HG03175 (cell line): ENCODE data around the gene MCHR2.

Experiments used
- ATAC-seq: cut with Tn5 transposase; IDR thresholded peaks from one replicate; pipeline ENCODE4 v1.9.1; 2021; ENCODE audit warnings: mild to moderate bottlenecking, moderate library complexity; ENCODE audit not compliant: unreplicated experiment

The MCHR2 gene

DNA sequence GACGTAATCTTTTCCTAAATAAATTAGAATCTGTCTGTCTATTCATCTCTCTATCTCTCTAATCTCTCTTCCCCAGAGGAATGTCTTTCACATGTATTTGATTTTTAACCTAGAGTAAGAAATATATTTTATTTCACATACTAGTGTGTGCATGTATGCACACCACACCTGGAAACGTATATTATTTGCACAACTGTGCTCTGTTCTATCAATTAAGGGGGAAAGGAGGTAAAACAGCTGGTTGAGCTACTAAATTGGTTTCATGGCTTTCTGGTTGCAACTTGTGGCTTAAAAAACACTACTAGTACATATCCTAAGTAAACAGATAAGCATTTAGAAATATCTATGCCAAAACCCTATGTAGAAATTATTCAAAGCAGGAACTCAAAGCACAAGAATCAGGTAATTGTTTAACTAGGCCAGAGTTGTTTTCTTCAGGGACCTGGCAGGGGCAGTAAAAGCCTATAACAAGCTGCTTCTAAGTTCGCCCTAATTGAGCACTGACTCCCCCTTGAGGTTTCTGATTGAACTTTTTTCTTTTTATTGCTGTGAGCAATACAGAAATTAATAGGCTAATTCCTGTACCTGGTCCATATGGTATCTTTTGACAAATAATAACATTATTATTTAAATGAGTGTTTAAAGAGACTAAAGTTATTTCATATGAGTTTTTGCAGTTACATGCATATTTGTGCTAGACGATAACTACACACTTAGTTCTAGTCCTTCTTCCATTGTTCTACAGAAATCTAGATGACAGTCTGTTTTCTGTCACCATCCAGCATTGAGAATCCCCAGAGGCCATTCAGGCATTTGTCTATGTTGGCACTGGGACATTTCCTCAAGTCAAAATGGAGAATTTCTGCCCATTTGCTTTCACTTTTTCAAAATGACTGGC lies 88.6 kb downstream of the MCHR2 start:
- ATAC-seq = peak; percentile 91

DNA sequence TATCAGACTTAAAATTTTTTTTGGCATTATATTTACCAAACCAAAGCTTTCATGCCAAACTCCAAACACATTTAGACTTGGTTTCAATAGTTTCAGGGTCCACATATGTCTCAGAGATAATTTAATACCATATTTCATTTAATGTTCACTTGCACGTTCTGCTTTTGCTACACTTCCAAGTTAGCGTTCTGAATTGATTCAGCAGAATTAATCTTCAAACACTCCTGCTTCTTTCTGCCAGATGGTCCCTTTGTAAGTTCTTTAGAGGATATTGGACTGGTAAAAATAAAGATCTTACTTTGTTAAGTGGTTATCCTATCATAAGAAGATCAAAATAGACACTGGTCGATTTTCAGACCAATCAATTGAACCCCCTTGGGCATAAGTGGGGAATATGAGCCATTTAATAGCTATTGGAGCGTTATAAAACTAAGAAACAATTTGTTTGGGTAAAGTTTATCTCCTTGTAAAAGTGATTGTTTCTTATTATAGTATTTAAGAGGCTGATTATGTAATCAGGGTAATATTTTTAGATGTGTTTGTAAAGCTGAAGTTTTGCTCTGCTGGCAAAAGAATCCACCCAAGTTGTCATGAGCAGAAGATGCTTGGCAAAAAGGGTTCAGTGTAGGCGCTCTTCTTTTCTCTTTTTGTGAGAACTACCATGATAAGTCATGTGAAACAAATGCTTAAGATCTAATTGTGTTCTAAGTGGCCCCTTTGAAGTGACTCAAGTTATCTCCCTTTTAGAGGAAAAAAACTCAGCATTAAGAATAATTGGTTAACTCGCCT lies 92.2 kb downstream of the MCHR2 start:
- no peak for ATAC-seq

DNA sequence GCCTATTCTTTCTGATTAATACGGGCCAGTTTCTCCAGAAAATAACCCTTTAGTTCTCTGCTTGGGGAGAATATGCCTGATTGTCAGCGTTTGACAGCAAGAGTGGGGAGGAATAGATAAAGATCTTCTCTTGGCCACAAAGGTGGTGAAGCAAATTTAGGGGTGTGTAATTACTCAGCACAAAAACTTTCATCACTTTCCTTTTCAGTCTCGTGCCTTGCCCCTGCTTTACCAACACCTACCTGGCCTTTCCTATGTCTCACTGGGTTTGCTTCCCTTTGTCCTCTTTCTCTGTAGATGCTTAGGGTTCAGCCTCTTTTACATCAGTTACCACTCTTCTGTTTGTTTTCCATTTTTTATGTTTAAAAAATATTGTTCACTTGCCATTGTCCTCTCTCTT lies 99.2 kb downstream of the MCHR2 start:
- ATAC-seq = no peak

DNA sequence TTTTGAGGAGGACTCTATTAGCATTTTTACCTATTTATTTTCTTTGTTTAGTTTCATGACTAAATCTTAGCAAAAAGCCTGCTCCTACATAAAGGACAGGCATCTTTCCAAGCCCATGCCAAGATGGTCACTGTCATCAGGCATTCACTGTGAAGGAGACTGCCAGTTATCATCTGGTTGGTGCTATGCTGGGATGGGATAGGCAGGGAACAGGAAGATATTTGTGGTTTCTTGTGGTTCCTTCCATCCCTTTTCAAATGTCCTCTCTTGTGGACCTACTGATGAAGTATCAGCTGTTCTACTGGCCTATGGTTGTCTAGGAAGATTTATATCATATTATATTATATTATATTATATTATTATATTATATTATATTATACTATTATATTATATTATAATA lies 107.0 kb downstream of the MCHR2 start:
- ATAC-seq = no peak

DNA sequence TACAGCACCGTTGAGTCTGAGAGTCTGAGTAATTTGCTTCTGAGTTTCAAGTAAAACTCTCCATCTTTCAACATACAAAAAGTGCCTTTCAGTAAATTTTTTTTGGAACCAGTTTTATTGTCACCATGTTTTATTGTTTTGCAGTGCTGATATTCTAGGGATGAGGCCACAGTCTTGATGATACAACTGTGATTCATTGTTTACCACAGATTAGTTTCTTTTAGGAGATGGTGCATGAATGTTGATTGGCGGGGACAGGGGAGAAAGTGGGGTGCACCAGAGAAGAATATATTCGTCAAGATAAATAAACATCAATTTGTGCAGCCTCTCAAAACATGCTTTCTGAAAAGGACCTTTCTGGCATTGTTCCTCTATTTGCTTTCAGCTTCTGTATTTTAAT lies 109.0 kb downstream of the MCHR2 start:
- no peak for ATAC-seq

DNA sequence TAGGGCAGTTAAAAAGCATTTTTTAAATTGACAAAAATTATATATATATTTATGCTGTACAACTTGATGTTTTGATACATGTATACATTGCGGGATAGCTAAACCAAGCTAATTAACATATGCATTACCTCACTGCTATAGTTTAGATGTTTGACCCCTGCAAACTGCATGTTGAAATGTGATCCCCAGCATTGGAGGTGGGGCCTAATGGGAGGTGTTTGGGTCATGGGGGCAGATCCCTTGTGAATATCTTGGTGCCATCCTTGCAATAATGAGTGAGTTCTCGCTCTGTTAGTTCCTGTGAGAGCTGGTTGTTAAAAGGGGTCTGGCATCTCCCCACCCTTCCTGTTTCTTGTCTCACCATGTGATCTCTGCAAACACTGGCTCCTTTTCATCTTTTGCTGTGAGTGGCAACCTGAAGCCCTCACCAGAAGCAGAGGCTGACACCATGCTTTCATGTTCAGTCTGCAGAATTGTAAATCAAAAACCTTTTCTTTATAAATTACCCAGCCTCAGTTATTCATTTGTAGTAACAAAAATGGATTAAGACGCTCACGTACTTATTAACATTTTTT lies 111.8 kb downstream of the MCHR2 start:
- ATAC-seq = no peak

DNA sequence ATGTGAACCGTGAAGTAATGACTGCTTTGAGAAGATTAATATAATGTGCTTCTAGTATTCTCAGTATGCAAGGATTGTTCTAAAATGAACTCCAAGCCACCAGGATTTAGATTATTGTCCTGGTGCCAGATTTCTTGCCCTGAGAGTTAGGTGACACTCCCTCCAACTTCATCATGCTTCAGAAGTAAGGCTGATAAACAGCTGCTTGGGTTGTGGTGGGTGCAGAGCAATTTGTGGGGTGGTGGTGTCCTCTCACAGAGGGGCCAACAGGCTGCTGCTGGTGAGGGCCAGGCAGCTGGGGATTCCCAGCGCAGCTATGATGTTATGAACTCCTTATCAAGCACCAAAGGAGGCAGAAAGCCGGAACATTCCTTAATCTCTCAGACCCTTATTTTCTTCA lies 114.6 kb downstream of the MCHR2 start:
- no peak for ATAC-seq

DNA sequence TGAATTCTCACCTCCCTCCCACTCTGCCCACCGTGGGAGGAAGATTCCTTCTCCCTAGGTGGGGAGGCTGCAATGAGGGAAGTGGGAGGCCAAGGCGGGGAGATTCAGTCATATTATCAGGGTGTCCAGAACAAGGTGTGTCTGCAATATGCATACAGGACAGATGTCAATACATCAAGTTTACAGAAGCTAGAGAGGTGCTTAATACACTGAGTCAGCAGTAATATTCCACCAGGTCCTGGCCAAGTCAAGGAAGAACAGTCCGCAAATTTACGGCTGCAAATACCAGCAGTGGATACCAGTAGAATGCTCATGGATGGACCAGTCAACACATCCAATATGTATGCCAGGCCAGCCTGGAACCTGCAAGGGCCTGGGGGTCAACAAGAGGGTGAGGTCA lies 119.0 kb downstream of the MCHR2 start:
- no peak for ATAC-seq

DNA sequence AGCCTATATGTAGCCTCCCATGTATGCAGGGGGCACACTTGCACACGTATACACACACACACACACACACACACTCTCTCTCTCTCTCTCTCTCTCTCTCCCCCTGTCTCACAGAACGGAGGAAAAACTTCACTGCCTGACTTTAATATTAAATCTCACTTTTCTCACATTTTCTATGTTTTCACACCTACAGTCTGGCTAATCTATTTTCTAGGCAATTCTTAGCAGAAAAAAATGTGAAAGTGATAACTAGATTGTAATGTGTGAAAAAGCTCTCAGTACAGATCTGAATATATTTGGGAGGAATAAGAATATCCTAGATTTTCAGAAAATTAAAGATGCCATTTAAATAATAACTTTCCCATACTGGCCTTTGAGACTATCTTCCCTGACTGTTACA lies 120.9 kb downstream of the MCHR2 start:
- no peak for ATAC-seq

DNA sequence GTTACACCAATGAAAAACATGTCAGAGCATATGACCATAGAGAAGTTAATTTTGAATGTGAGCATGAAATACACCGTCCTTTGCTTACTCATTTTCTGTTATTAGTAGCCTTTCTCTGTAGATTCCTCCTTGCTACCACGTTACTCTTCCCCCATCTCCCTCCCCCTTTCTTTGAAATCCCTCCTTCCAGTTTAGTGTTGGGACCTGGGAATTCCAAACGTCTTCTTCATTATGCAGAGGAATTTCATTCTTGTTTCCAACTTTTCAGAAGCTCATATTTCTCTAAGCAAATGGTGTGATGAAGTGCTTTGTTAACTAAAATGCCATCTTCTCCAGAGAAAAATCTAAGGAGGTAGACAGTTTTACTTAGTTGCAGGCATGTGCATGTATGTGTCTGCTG lies 122.4 kb downstream of the MCHR2 start:
- ATAC-seq = no peak
